Putamen (tissue), 1 donor: Measurements from ENCODE around the gene PDE4D.

ENCODE experiments used
- DNase-seq: peaks from one replicate; pipeline ENCODE4 v3.0.0-alpha.2; 2016; ENCODE audit warnings: low spot score

The PDE4D gene

GRCh38 chr5:59207401-59207800 lies 686.1 kb downstream of the PDE4D start:
- no peak for DNase-seq

DNA sequence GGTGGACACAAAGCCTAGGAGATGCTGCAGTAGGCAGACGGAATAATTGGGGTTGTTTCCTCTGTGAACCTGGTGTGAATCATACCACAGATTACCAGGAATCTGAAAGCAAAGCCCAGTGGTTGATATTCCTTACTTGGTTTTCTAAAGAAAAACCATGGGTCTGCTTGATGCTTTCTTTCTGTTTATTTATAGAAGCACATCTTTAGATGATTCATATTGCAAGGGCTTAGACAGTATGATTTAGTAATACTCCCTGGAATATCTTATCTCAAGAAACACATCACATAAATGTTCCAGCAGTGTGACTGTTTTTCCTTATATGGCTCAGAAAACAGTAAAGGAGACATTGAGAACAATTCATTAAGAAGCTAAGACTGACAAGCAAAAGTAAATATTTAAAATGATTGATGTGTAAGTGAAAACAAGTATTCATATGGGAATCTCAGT lies 687.4 kb downstream of the PDE4D start:
- no peak for DNase-seq

GRCh38 chr5:59204114-59204897 lies 689.2 kb downstream of the PDE4D start:
- DNase-seq = no peak

- DNase-seq = no peak
Observed at GRCh38 chr5:59199868-59200267, 693.7 kb downstream of the PDE4D start.

DNA sequence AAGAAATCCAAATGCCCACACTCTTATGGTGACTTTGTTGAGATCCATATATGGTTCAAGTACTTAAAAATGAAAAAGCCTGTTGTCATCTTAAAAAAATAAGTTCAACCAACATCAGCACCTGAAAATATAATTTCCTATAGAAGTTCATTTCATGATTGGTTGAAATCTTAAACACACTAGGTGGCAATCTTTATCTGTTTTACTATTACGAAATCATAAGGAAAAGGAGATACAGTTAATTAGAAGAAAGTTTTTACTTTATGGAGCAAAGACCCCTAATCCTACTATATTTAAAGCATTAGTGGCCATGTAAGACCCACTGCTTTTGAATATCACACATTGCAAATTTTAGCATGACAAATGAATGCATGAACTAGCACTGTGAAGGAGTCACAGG lies 694.7 kb downstream of the PDE4D start:
- no peak for DNase-seq

DNA sequence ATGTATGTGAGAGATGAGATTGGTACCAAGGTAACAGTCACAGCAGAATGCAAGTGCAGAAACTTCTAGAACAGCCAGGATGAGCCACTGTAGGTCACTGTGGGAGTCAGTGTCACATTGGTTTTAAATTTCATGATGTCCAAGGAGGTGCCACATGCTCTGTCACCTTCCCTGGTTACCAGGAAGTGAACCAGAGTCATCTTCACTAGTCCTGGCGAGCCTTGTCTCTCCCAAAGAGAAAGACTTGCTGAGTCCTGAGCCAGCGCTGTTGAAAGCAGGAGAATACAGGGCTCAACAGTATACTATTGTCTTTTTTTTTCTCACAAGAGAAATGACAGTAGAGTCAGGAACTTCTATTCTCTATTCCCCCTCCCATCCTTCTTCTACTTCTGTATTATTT lies 695.2 kb downstream of the PDE4D start:
- no peak for DNase-seq

DNA sequence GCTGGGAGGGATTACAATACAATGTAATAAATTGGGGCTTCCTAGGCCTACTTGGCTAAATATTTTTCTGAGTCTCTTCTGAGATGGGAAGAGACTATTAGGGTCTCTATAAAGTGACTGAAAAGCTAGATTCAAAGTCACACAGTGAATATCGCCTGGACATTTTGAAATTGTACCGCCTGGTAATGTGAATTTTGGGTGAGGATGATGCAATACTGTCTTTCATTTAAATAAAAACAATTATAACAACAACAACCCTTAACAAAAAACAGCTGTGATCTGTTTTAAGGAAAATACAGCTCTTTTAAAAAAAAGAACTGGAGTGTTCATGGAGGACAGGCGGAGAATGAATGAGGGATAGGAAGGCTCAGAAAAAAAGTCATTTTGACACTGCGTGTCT lies 695.6 kb downstream of the PDE4D start:
- DNase-seq = no peak

GRCh38 chr5:59193616-59194319 lies 699.8 kb downstream of the PDE4D start:
- DNase-seq = no peak

GRCh38 chr5:59190746-59191145 lies 702.8 kb downstream of the PDE4D start:
- no peak for DNase-seq

DNA sequence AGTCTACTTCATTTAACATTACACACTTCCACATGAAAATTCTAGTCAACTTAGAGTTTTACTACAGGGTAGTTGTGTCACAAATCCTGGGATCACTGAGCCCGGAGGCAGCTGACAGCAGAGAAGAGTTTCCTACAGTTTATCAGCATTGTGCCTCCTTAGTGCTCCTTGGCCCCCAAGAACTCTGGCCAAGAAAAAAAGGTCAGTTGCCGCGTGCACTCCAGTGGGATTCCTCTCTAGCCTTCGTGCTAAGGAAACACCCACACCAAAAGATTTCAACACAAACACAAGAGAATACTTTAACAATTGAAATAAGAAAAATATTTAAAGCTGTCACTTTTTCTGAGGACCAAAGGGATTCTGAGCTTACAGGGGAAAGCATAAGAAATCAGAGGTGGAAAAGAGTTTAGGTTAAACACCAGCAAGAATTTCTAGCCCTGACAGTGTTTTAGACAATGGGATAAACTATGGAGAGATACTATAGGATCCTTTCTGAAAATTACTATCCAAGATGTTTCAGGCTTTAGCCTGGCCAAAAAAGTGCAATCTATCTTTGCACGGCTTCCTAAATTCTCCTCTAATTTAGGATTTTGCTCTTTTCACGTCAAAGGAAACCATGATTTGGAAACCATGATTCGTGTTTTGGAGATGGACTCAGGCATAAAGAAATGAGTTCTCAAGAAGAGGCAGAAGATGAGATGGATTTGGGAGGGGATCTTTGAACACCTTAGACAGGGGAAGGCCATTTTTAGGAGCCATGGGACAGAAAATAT lies 703.9 kb downstream of the PDE4D start:
- DNase-seq = no peak

GRCh38 chr5:59188419-59189225 lies 704.9 kb downstream of the PDE4D start:
- DNase-seq = peak; percentile 66

GRCh38 chr5:59187857-59188256 lies 705.7 kb downstream of the PDE4D start:
- DNase-seq = no peak

DNA sequence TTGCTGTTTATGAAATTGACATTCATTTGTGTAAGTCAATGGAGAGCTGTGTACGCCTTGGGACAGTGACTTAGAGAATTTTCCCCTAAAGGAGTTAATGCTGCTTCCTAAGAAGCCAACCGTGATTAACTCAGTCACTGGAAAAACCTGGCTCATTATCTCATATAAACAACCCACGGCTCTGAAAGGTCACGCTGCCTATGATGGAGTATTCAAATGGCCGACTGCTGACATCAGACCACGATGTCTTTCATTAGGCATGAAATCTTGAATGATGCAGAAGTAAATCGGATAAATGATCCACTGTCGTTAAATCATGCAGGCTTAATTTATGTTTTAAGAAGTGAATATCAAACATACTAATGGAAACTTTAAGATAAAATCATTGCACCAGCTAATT lies 706.9 kb downstream of the PDE4D start:
- DNase-seq = no peak

DNA sequence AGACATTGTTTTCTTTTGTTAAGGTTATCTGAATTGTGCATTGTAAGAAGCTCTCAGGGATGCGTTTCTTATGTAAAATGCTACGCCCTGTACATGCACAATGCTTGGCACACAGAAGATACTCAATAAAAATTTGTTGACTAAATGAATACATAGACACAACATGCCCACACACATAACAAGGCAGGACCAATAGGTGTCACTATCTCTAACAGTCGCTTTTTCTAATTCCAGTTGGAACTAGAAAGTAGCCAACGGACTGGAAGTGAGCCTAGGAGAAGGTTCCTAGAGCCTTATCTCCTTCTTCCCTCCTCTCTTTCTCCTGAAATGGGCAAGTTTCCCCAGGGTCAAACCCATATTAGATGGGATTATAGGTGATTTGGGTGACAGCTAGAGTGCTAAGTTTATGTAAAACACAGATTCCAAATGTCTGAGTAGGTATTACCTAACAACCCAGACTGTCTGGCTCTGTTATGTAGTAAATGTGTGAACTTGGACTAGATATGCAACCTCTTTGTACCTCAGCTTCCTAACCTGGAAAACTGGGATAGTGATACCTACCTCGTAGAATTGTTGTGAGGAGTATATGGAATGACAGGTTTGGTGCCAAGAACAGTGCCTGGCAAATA lies 707.7 kb downstream of the PDE4D start:
- DNase-seq = no peak

DNA sequence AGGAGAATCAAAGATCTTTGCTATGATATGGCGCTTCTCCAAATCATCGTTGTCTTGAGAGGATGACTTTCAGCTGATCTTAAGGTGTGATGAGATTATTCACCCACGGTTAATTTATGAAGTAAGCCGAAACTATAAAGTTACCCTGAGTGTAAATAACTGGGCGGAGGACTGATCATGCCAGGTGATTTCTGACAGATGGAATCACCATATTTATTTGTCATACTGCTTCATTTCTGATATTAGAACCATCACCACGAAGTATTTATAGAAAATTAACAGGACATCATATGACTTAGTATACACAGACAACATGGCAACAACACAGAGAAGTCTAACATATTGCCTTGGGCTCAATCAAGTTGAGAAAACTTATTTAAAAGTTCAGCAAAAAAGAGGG lies 708.8 kb downstream of the PDE4D start:
- DNase-seq = no peak

GRCh38 chr5:59182760-59183159 lies 710.8 kb downstream of the PDE4D start:
- DNase-seq = no peak

DNA sequence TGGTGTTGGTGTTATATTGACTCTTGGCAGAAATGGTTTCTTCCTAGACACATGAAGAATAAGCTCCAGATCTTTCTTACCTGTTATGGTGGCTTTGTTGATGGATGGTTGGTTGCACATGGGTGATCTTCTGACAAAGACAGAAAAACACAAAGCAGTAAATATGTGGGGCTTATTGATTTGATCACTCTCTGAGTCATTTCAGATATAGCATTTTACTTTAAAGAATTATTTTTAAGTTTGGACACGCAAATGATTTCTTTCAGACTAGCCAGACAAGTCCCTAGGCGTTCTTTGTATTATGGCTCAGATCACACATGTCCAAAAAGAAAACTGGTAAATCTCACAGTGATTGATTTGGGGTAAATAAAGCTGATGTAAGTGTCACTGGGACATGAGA lies 713.0 kb downstream of the PDE4D start:
- no peak for DNase-seq

GRCh38 chr5:59179704-59180103 lies 713.8 kb downstream of the PDE4D start:
- DNase-seq = no peak

DNA sequence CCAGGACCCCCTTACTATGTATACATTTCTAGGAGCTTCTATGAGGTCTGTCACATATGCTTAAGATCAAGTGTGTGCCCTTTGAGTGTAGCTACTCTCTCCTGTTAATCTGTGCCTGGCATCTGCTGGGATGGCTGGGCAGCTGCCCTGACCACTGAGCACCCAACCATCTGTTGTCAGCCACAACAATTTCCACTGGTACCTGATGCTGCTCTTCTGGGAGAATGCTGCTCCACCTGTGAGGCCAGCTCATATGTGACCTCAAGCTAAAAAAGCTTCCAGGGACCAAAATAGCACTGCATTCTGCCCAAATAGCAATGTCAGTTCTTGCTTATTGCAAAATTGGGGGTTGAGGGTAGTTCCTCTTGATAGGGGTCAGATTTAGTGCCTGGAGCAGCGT lies 715.0 kb downstream of the PDE4D start:
- no peak for DNase-seq

GRCh38 chr5:59178071-59178470 lies 715.5 kb downstream of the PDE4D start:
- DNase-seq = no peak

DNA sequence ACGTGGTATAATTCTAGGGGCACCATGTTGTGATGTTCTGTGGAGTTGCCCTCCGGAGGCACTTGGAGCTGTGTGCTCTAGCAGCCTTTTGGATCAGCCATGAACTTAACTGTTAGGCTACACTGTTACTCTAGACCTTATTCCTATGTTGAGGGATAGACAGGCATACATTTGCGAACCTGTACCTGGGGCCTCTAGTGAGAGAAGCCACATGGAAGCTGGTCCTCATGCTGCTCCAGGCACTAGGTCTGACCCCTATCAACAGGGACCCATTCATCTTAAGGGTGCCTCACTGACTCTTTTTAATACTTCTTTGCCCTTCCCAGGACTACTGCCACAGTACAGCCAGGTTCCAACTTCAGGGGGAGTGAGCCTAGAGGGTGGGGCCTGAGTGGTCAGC lies 715.9 kb downstream of the PDE4D start:
- DNase-seq = no peak
